Stimulated activated naive CD8-positive, alpha-beta T cell treated with anti-CD3 and anti-CD28 coated beads, Interleukin-15, Interleukin-2, amounts not matched to agents 100 ng/mL and 50 ng/mL, for 24 hours (primary cell): ENCODE results near the gene MARCHF2.
"Not testable (repeated sequence)": the region's sequence is repeated elsewhere in the genome, so short reads cannot be mapped to it uniquely, and the experiment has no call there.

Experiments
- H3K27ac Mint-ChIP-seq: one replicate; pipeline ENCODE4 v1.8.0; 2021; ENCODE audit warnings: mild to moderate bottlenecking, mixed read lengths
- H3K27me3 Mint-ChIP-seq: one replicate; pipeline ENCODE4 v1.8.0; 2021; ENCODE audit warnings: mixed read lengths
- H3K36me3 Mint-ChIP-seq: one replicate; pipeline ENCODE4 v1.8.0; 2021; ENCODE audit warnings: low read depth, mixed read lengths
- H3K4me1 Mint-ChIP-seq: one replicate; pipeline ENCODE4 v1.8.0; 2021; ENCODE audit warnings: low read depth, mixed read lengths
- H3K4me3 Mint-ChIP-seq: one replicate; pipeline ENCODE4 v1.8.0; 2021; ENCODE audit warnings: mild to moderate bottlenecking, mixed read lengths
- H3K9me3 Mint-ChIP-seq: one replicate; pipeline ENCODE4 v1.8.0; 2021; ENCODE audit warnings: mixed read lengths

MARCHF2 gene

DNA sequence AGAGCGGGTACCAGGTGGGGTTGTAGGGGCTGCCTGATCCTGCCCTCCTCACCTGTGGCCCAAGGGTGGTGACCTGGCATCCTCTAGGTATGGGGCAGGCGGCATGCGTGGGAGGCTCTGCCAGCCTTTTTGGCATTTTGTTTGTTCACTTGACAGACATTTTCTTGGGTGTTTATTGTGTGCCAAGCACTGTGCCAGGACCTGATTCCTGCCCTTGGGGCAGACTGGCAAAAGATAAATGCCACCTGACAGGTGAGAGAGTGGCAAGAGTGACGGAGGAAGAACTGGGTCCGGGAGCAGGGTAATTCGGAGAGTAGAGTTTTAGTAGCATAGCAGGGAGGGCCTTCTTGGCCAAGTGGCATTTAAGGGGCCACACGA, 16.9 kb upstream of the MARCHF2 start:
- Mint-ChIP-seq H3K4me3 (no peak overlapping the region), H3K27me3 (no peaks in the 10 kb centered on the region), H3K27ac (no peak overlapping the region), H3K9me3 (no peaks in the 10 kb centered on the region), H3K4me1 (peaks cover 36% of the 10 kb centered on the region), H3K36me3 (no peaks in the 10 kb centered on the region)

DNA sequence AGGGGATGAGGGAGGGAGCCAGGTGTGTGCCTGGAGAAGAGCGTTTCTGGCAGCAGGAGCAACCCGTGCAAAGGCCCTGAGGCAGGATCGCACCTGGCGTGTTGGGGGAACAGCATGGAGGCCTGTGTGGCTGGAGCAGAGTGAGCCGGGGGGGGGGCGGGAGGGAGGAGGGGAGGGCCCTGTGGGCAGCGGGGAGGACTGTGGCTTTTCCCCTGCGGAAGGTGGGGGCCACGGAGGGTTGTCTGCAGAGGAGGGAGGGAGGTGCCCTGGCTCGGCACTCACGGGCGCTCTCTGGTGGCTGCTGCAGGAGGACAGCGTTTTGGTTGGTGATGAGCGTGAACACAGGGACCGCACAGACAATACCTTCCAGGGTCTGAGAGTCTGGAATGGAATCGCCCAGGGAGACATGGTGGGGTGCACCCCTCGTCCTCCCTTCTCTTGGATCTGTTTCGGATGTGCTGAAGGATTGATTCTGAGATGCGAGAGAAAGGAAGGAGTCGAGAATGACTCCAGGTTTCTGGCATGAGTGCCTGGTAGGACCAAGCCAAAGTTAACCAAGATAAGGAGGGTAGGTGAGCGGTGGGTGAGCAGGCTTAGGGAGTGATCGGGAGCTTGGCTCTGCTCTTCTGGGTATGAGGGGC, 16.4 kb upstream of the MARCHF2 start:
- no peak overlapping the region for H3K4me3 Mint-ChIP-seq
- H3K9me3 Mint-ChIP-seq, result no peaks in the 10 kb centered on the region
- no peaks in the 10 kb centered on the region for H3K27me3 Mint-ChIP-seq
- no peaks in the 10 kb centered on the region for H3K36me3 Mint-ChIP-seq
- H3K27ac Mint-ChIP-seq, result peak overlapping the region; percentile 21
- H3K4me1 Mint-ChIP-seq, result peaks cover 34% of the 10 kb centered on the region

DNA sequence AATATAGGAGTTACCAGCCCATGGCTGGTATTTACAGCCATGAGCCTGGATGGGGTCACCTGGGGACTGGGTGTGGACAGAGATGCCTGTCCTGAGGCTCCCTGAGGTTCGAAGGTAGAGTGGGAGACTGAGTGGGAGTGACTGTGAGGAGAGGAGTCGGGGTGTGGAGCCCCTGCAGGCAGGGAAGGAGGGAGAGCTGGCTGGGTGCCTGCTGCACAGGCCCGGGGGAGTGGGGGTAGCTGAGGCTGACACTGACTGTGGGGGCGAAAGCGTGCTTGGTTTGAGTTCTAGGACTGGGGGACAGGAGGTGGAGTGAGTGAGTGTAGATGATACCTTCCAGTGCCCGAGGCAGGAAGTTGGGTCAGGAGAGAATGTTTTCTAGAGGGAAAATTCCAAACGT, 15.8 kb upstream of the MARCHF2 start:
- Mint-ChIP-seq H3K36me3 (no peaks in the 10 kb centered on the region), H3K27me3 (no peaks in the 10 kb centered on the region), H3K9me3 (no peaks in the 10 kb centered on the region), H3K4me3 (no peak overlapping the region), H3K27ac (peak overlapping the region; percentile 71), H3K4me1 (peaks cover 28% of the 10 kb centered on the region)

DNA sequence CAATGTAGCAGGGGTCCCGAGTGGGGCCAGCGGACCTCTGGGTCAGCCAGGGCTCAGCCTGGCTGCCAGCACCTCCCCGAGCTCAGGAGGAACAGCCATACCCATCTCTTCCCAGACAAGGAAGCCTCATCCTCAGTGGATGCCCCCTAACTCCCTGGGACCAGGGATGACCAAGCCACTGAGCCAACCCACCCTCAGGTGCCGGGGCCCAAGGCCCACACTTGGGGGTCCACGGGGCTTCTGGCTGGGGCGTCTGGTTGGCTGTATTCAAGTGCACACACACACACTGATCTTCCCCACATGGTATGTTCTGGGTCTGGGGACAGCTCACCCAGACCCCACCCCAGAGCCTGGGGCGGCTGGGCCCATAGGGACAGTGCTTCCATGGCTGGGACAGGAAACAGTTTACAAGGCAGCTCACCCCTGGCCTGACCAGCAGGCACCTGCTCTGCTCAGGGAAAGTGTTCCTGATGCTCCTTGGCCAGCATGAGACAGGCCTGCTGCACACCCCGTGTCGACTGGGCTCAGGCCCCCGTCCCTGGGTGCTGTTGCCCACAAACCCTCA, 15.3 kb upstream of the MARCHF2 start:
- H3K36me3 Mint-ChIP-seq, result no peaks in the 10 kb centered on the region
- peaks cover 23% of the 10 kb centered on the region for H3K4me1 Mint-ChIP-seq
- no peaks in the 10 kb centered on the region for H3K9me3 Mint-ChIP-seq
- H3K27ac Mint-ChIP-seq, result no peak overlapping the region
- no peaks in the 10 kb centered on the region for H3K27me3 Mint-ChIP-seq
- no peak overlapping the region for H3K4me3 Mint-ChIP-seq

GRCh38 chr19:8398311-8398771, 14.8 kb upstream of the MARCHF2 start:
- no peak overlapping the region for H3K27ac Mint-ChIP-seq
- H3K27me3 Mint-ChIP-seq, result no peaks in the 10 kb centered on the region
- peaks cover 19% of the 10 kb centered on the region for H3K4me1 Mint-ChIP-seq
- H3K4me3 Mint-ChIP-seq, result no peak overlapping the region
- no peaks in the 10 kb centered on the region for H3K9me3 Mint-ChIP-seq
- no peaks in the 10 kb centered on the region for H3K36me3 Mint-ChIP-seq

DNA sequence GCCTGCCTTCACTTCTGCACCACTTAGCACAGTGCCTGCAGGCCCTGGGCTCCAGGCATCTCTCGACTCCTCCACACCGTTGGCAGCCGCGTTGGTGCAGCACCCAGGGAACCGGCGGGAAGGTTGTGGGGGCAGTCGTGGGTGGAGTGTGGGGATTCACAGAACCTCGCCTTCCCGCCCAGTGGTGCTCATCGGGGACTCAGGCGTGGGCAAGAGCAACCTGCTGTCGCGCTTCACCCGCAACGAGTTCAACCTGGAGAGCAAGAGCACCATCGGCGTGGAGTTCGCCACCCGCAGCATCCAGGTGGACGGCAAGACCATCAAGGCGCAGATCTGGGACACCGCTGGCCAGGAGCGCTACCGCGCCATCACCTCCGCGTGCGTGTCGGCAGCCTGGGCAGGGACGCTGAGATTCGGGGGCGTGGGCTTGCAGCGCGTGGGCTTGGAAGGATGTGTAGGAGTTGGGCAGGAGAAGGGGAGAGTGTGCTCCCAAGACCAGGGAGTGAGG, 13.4 kb upstream of the MARCHF2 start:
- Mint-ChIP-seq H3K4me3 (no peak overlapping the region), H3K27ac (no peak overlapping the region), H3K4me1 (peaks cover 16% of the 10 kb centered on the region), H3K9me3 (no peaks in the 10 kb centered on the region), H3K36me3 (peaks cover 3% of the 10 kb centered on the region), H3K27me3 (no peaks in the 10 kb centered on the region)

DNA sequence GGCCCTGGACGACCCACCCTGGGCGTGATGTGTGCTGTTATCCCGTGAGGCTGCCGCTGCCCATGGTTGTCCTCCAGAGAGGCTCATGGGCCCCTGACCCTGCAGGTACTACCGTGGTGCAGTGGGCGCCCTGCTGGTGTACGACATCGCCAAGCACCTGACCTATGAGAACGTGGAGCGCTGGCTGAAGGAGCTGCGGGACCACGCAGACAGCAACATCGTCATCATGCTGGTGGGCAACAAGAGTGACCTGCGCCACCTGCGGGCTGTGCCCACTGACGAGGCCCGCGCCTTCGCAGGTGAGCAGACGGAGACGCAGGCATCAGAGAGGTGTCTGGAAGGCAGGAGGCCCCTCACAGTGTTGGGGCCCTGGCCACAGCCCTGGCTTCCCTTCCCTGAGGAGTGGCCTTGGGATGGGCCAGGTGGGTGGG, 11.1 kb upstream of the MARCHF2 start:
- Mint-ChIP-seq H3K27me3 (no peaks in the 10 kb centered on the region), H3K4me1 (peaks cover 5% of the 10 kb centered on the region), H3K9me3 (no peaks in the 10 kb centered on the region), H3K27ac (no peak overlapping the region), H3K36me3 (peaks cover 3% of the 10 kb centered on the region), H3K4me3 (no peak overlapping the region)

GRCh38 chr19:8403098-8403819, 9.8 kb upstream of the MARCHF2 start:
- Mint-ChIP-seq H3K27ac (no peak overlapping the region), H3K4me3 (no peak overlapping the region), H3K27me3 (no peaks in the 10 kb centered on the region), H3K9me3 (no peaks in the 10 kb centered on the region), H3K4me1 (no peaks in the 10 kb centered on the region), H3K36me3 (peaks cover 3% of the 10 kb centered on the region)

DNA sequence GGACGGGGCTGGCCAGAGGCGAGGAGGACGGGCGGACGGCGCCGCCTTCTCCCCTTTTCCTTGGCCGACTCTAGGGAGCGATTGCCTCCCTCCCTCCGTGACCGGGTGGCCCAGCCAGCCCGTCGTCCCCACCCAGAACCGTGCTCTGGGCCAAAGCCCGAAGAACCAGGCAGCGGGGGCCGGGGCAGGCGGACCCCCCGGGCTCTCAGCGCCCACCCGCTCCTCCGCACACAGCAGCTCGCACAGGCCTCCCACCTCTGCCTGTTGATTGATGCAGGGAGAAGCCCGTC, 9.3 kb upstream of the MARCHF2 start:
- Mint-ChIP-seq H3K27ac (no peak overlapping the region), H3K4me1 (no peaks in the 10 kb centered on the region), H3K9me3 (no peaks in the 10 kb centered on the region), H3K36me3 (peaks cover 3% of the 10 kb centered on the region), H3K27me3 (no peaks in the 10 kb centered on the region), H3K4me3 (no peak overlapping the region)

DNA sequence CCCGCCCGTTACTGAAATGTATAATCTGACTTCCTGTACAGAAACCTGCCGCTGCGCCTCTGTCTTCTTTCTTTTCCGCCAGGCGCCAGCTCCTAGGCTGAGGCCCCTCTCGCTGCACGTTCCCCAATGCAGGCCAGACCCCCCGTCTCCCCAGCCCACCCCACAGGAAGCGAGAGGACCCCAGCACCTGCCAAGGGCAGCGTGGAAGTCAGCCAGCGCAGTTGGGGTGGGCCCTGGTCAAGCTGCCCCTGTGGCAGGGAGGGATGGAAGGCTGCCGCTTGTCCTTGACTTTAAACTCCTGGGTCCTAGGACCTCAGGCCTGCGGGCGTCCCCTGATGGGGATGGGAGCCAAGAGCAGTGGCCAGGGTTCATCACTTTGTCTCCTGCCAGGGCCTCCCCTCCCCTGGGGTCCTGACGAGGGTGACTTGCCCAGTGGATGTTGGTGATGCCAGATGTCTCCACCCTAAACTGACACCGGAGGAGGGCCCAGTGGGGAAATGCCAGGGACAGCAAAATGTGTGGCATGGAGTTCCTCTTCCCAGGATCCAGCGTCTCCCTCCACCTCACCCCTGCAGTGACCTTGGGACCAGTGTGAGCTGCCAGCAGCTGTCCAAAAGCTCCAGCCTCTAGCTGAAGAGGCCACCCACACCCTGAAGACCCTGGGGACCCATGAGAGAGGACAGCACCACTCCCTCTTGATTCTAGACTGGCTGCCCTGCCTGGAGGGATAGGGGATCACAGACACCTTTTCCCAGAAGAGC, 8.5 kb upstream of the MARCHF2 start:
- H3K27ac Mint-ChIP-seq, result no peak overlapping the region
- H3K9me3 Mint-ChIP-seq, result no peaks in the 10 kb centered on the region
- no peaks in the 10 kb centered on the region for H3K27me3 Mint-ChIP-seq
- no peak overlapping the region for H3K4me3 Mint-ChIP-seq
- peaks cover 3% of the 10 kb centered on the region for H3K36me3 Mint-ChIP-seq
- no peaks in the 10 kb centered on the region for H3K4me1 Mint-ChIP-seq

DNA sequence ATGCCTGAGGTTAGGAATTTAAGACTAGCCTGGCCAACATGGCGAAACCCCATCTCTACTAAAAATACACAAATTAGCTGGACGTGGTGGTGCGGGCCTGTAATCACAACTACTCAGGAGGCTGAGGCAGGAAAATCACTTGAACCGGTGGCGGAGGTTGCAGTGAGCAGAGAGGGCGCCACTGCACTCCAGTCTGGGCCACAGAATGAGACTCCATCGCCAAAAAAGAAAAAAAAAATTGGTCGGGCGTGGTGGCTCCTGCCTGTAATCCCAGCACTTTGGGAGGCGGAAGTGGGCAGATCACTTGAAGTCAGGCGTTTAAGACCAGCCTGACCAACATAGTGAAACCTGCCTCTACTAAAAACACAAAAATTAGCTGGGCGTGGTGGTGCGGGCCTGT, 2.4 kb upstream of the MARCHF2 start:
- not testable (repeated sequence) for H3K27ac Mint-ChIP-seq, H3K4me3 Mint-ChIP-seq, H3K36me3 Mint-ChIP-seq, H3K9me3 Mint-ChIP-seq, H3K4me1 Mint-ChIP-seq, H3K27me3 Mint-ChIP-seq

GRCh38 chr19:8413629-8413995, 507 bp downstream of the MARCHF2 start:
- no peaks in the 10 kb centered on the region for H3K36me3 Mint-ChIP-seq
- H3K27ac Mint-ChIP-seq, result peak overlapping the region; percentile 26
- peaks cover 8% of the 10 kb centered on the region for H3K4me1 Mint-ChIP-seq
- H3K27me3 Mint-ChIP-seq, result no peaks in the 10 kb centered on the region
- H3K9me3 Mint-ChIP-seq, result no peaks in the 10 kb centered on the region
- peak overlapping the region; percentile 69 for H3K4me3 Mint-ChIP-seq

GRCh38 chr19:8416796-8417195, 3.7 kb downstream of the MARCHF2 start:
- Mint-ChIP-seq H3K27ac (no peak overlapping the region), H3K4me3 (no peak overlapping the region), H3K36me3 (no peaks in the 10 kb centered on the region), H3K9me3 (no peaks in the 10 kb centered on the region), H3K27me3 (no peaks in the 10 kb centered on the region), H3K4me1 (peaks cover 8% of the 10 kb centered on the region)

DNA sequence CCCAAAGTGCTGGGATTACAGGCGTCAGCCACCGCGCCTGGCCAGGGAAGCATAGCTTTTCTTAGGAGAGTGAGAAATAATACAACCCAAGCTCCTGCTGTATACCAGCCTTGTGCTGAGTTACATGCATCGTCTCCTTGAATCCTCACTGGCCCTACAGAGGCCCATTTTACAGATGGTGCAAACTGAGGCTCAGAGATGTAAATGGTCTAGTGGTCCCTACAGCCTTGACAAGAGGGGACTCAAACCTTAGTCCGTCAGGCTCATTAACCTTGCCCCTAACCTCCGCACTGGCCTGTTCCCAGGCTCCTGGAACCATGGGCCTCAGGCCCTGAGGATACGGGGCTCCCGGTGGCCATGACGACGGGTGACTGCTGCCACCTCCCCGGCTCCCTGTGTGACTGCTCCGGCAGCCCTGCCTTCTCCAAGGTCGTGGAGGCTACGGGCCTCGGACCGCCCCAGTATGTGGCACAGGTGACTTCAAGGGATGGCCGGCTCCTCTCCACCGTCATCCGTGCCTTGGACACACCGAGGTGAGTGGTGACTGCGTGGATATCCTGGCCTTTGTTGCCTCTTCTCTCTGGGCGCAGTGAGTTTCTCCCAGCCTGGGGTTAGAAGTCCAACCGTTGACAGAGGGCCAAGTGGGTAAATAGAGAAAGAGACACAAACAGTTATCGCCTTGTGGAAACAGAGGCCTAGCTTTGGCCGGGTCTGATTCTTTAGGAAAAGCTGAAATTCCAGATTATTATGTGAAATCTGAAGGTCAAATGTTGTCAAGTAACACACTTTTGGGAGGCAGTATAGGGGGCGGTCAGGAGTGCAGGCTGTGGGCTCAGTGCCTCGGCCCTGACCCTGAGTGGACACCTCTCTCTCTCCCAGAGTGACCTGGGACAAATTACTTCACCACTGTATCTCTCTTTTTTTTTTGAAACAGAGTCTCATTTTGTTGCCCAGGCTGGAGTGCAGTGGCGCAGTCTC, 8.7 kb downstream of the MARCHF2 start:
- Mint-ChIP-seq H3K4me3 (no peak overlapping the region), H3K27ac (no peak overlapping the region), H3K36me3 (peaks cover 6% of the 10 kb centered on the region), H3K4me1 (no peaks in the 10 kb centered on the region), H3K9me3 (no peaks in the 10 kb centered on the region), H3K27me3 (no peaks in the 10 kb centered on the region)
